HepG2 (cell line): ENCODE measurements around the gene CDC42SE1. TPM values are rescaled to one million over a fixed set of nuclear protein-coding genes. Genes with fewer than 3 reads are reported as not detected.

ENCODE experiments used
- GLMP ChIP-seq: sonication (generic); formaldehyde crosslinking; IDR thresholded peaks from 2 replicates; pipeline ENCODE4 v1.9.0; 2021; ENCODE audit warnings: missing genetic modification reagents, mild to moderate bottlenecking, borderline replicate concordance
- GTF2F1 ChIP-seq: fragments of 150-350 bp; IDR thresholded peaks from 2 replicates; pipeline ENCODE4 v1.6.1; 2014; ENCODE audit warnings: low read length
- JUN ChIP-seq: sonication (generic); formaldehyde crosslinking; IDR thresholded peaks from 2 replicates; pipeline ENCODE4 v1.4.0; 2020; ENCODE audit warnings: mild to moderate bottlenecking, missing genetic modification reagents
- POLR2G ChIP-seq: fragments of 200-400 bp; formaldehyde crosslinking; IDR thresholded peaks from 2 replicates; pipeline ENCODE4 v1.6.1; 2018; ENCODE audit warnings: mild to moderate bottlenecking, low read depth, low read length, moderate library complexity
- SRY ChIP-seq: sonication (generic); formaldehyde crosslinking; IDR thresholded peaks from 2 replicates; pipeline ENCODE4 v1.8.0; 2022; ENCODE audit warnings: mild to moderate bottlenecking, missing genetic modification reagents
- TERF1 ChIP-seq: sonication (generic); formaldehyde crosslinking; IDR thresholded peaks from 2 replicates; pipeline ENCODE4 v1.8.0; 2022; ENCODE audit warnings: mild to moderate bottlenecking, missing genetic modification reagents, moderate library complexity
- ZGPAT ChIP-seq: IDR thresholded peaks from 2 replicates; pipeline ENCODE4 v1.6.1; 2016; ENCODE audit warnings: mild to moderate bottlenecking
- ZNF142 ChIP-seq: sonication (generic); formaldehyde crosslinking; IDR thresholded peaks from 2 replicates; pipeline ENCODE4 v1.4.0; 2020; ENCODE audit warnings: missing genetic modification reagents
- ZNF446 ChIP-seq: sonication (generic); formaldehyde crosslinking; IDR thresholded peaks from 2 replicates; pipeline ENCODE4 v1.5.0; 2020; ENCODE audit warnings: mild to moderate bottlenecking, missing genetic modification reagents
- ZNF564 ChIP-seq: sonication (generic); formaldehyde crosslinking; IDR thresholded peaks from 2 replicates; pipeline ENCODE4 v1.8.1; 2023; ENCODE audit warnings: mild to moderate bottlenecking, missing genetic modification reagents
- ZNF646 ChIP-seq: sonication (generic); formaldehyde crosslinking; IDR thresholded peaks from 2 replicates; pipeline ENCODE4 v1.9.0; 2021; ENCODE audit warnings: mild to moderate bottlenecking, missing genetic modification reagents
- ZNF7 ChIP-seq: IDR thresholded peaks from 2 replicates; pipeline ENCODE4 v1.6.1; 2016; ENCODE audit warnings: missing biosample characterization, missing genetic modification reagents
- polyA plus RNA-seq, 8 experiments: library from polyadenylated mRNA; depleted of rRNA in 3 of 8; stranded (reverse) in 7 of 8; unstranded in 1 of 8; fragments of >200 nt; fragmentation: Illumina TruSeq in 4 of 8; extraction: Trizol in 4 of 8; gene quantifications; 2 replicates each; pipeline versions ENCODE4 v1.2.1 to v1.2.3, GENCODE V29; 2011 to 2016; ENCODE audit warnings: low read depth in 4 of 8, missing spikeins in 1 of 8, mixed read lengths in 1 of 8; ENCODE audit not compliant: insufficient read depth in 1 of 8
- total RNA-seq, 5 experiments: library from RNA; depleted of rRNA; stranded (reverse); fragments of >200 nt; fragmentation: Illumina TruSeq; extraction: Trizol; gene quantifications; 2 replicates each; pipeline ENCODE4 v1.2.3, GENCODE V29; 2016; ENCODE audit warnings: low read depth in 1 of 5

The CDC42SE1 gene
- total and polyA plus RNA-seq, 2 of the 13 experiments (the other 11 are each of a cell fraction or from before 2014, with no cell fraction given), result 17.6 to 17.9 TPM

- TF ChIP-seq ZNF646 (CRISPR knock-in tag) (0 out of 2 replicates have a peak, but pooled peaks have one; percentile 30), ZGPAT (CRISPR knock-in tag) (0 out of 2 replicates have a peak, but pooled peaks have one; percentile 63), TERF1 (CRISPR knock-in tag) (no peak), ZNF142 (CRISPR knock-in tag) (no peak), GTF2F1 (no peak), SRY (CRISPR knock-in tag) (0 out of 2 replicates have a peak, but pooled peaks have one; percentile 8), ZNF7 (CRISPR knock-in tag) (no peak), ZNF446 (CRISPR knock-in tag) (no peak), JUN (CRISPR knock-in tag) (no peak), ZNF564 (CRISPR knock-in tag) (peak; percentile 71; the same call in 1 of the 2 replicates), GLMP (CRISPR knock-in tag) (no peak), POLR2G (peak; percentile 76)
Measured at GRCh38 chr1:151047591-151047924, 11.9 kb downstream of the CDC42SE1 start, which contains the start of gene C1orf56 (continued).
